ENCODE results near the gene SYDE2. TPM values are rescaled to one million over a fixed set of nuclear protein-coding genes. Genes with fewer than 3 reads are reported as not detected.

SYDE2 gene
- total RNA-seq, 1 donor from 2014 or later = 23.8 TPM

- ATAC-seq (peak; percentile 46), DNase-seq (no peak)
- Histone ChIP-seq H3K4me3 (no peak overlapping the region), H3K36me3 (no peaks in the 10 kb centered on the region), H3K9me3 (no peaks in the 10 kb centered on the region), H3K27me3 (no peaks in the 10 kb centered on the region), H3K27ac (peak overlapping the region; percentile 39), H3K4me1 (peaks cover 19% of the 10 kb centered on the region)
- no peak for TF ChIP-seq CTCF (IDR thresholded peaks at IDR 0.05)
- intact Hi-C loops (cut with DNase I) = no loop called here
These were observed 39.8 kb upstream of the SYDE2 start for GRCh38 chr1:85240643-85241042.

GRCh38 chr1:85240174-85240601 lies 39.4 kb upstream of the SYDE2 start:
- Histone ChIP-seq H3K4me1 (peaks cover 19% of the 10 kb centered on the region), H3K36me3 (no peaks in the 10 kb centered on the region), H3K9me3 (no peaks in the 10 kb centered on the region), H3K27me3 (no peaks in the 10 kb centered on the region), H3K4me3 (no peak overlapping the region), H3K27ac (peak overlapping the region; percentile 39)
- peak; percentile 10 for TF ChIP-seq CTCF (IDR thresholded peaks at IDR 0.05)
- DNase-seq = no peak
- peak; percentile 59 for ATAC-seq
- intact Hi-C loops (cut with DNase I) = no loop called here

GRCh38 chr1:85237613-85238012 lies 36.8 kb upstream of the SYDE2 start:
- no peak for DNase-seq
- no peaks in the 10 kb centered on the region for H3K36me3 ChIP-seq
- peaks cover 14% of the 10 kb centered on the region for H3K4me1 ChIP-seq
- intact Hi-C loops (cut with DNase I) = no loop called here
- no peak overlapping the region for H3K27ac ChIP-seq
- H3K27me3 ChIP-seq = no peaks in the 10 kb centered on the region
- H3K4me3 ChIP-seq = no peak overlapping the region
- no peak for ATAC-seq
- no peaks in the 10 kb centered on the region for H3K9me3 ChIP-seq
- no peak for TF ChIP-seq CTCF (IDR thresholded peaks at IDR 0.05)

GRCh38 chr1:85230305-85230977 lies 29.6 kb upstream of the SYDE2 start:
- H3K36me3 ChIP-seq = no peaks in the 10 kb centered on the region
- H3K4me1 ChIP-seq = peaks cover 5% of the 10 kb centered on the region
- H3K27ac ChIP-seq = no peak overlapping the region
- no peak overlapping the region for H3K4me3 ChIP-seq
- no peak for DNase-seq
- peak; percentile 18 for TF ChIP-seq CTCF (IDR thresholded peaks at IDR 0.05)
- no peaks in the 10 kb centered on the region for H3K27me3 ChIP-seq
- H3K9me3 ChIP-seq = no peaks in the 10 kb centered on the region
- peak; percentile 61 for ATAC-seq
- intact Hi-C loops (cut with DNase I) = no loop called here

GRCh38 chr1:85229574-85230097 lies 28.8 kb upstream of the SYDE2 start:
- intact Hi-C loops (cut with DNase I) = no loop called here

More at GRCh38 chr1:85229574-85230097, 28.8 kb upstream of the SYDE2 start:
- H3K27ac ChIP-seq = no peak overlapping the region
- H3K27me3 ChIP-seq = no peaks in the 10 kb centered on the region
- ATAC-seq (no peak), DNase-seq (no peak)
- H3K36me3 ChIP-seq = no peaks in the 10 kb centered on the region
- TF ChIP-seq CTCF (IDR thresholded peaks at IDR 0.05) = no peak
- no peak overlapping the region for H3K4me3 ChIP-seq
- no peaks in the 10 kb centered on the region for H3K9me3 ChIP-seq
- peaks cover 11% of the 10 kb centered on the region for H3K4me1 ChIP-seq

All from upper lobe of right lung (tissue), 1 donor.